Measurements from ENCODE around the gene CMIP.

DNA sequence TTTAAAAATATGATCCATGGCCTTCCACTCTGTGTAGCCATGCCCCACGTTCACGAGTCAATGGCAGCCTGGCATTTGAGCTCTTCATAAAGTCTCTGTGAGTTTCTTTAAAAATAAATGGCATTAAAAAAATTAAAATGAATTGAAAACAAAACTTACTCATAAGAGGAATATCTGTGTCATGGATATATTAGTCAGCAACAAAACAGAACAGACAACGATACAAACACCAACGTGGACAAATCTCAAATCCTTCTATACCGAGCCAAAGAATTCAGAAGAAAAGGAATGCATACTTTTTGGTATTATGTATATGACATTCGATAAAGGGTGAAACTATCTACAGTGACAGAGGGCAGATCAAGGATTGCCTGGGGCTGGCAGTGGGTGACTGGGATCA, 8.2 kb upstream of the CMIP start:
- TF ChIP-seq EGR1 (IDR thresholded peaks at IDR 0.05) (no peak), RAD21 (IDR thresholded peaks at IDR 0.05; ENCODE audit: low read depth) (no peak), NFIC (IDR thresholded peaks at IDR 0.05) (no peak), EP300 (IDR thresholded peaks at IDR 0.05; ENCODE audit: borderline replicate concordance) (no peak), CEBPB (IDR thresholded peaks at IDR 0.05) (no peak), TAF1 (IDR thresholded peaks at IDR 0.05; ENCODE audit: low read depth) (no peak)
- TF ChIP-seq, protein P1, sequence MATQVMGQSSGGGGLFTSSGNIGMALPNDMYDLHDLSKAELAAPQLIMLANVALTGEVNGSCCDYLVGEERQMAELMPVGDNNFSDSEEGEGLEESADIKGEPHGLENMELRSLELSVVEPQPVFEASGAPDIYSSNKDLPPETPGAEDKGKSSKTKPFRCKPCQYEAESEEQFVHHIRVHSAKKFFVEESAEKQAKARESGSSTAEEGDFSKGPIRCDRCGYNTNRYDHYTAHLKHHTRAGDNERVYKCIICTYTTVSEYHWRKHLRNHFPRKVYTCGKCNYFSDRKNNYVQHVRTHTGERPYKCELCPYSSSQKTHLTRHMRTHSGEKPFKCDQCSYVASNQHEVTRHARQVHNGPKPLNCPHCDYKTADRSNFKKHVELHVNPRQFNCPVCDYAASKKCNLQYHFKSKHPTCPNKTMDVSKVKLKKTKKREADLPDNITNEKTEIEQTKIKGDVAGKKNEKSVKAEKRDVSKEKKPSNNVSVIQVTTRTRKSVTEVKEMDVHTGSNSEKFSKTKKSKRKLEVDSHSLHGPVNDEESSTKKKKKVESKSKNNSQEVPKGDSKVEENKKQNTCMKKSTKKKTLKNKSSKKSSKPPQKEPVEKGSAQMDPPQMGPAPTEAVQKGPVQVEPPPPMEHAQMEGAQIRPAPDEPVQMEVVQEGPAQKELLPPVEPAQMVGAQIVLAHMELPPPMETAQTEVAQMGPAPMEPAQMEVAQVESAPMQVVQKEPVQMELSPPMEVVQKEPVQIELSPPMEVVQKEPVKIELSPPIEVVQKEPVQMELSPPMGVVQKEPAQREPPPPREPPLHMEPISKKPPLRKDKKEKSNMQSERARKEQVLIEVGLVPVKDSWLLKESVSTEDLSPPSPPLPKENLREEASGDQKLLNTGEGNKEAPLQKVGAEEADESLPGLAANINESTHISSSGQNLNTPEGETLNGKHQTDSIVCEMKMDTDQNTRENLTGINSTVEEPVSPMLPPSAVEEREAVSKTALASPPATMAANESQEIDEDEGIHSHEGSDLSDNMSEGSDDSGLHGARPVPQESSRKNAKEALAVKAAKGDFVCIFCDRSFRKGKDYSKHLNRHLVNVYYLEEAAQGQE (IDR thresholded peaks at IDR 0.05; ENCODE audit: low read depth) = no peak
